Bronchial epithelial cell (primary cell): ENCODE data around the gene UNK. TPM values are rescaled to one million over a fixed set of nuclear protein-coding genes. Genes with fewer than 3 reads are reported as not detected.

ENCODE experiments used
- DNase-seq: peaks from one replicate; pipeline ENCODE4 v3.0.0-alpha.2; 2010; ENCODE audit warnings: low read depth
- FAIRE-seq: peaks from 2 replicates; lab custom pipeline; 2011; peaks lifted over from hg19 to GRCh38; lab: Jason Lieb, UNC
- H3K27me3 ChIP-seq: 2 replicates; pipeline ENCODE4 v1.5.1; 2011; ENCODE audit warnings: low read length; ENCODE audit not compliant: control insufficient read depth, insufficient read depth
- H3K36me3 ChIP-seq: 2 replicates; pipeline ENCODE4 v1.5.1; 2011; ENCODE audit warnings: low read length; ENCODE audit not compliant: control insufficient read depth, insufficient read depth
- H3K4me3 ChIP-seq: 2 replicates; pipeline ENCODE4 v1.5.1; 2011; ENCODE audit warnings: mild to moderate bottlenecking, low read depth, low read length, control low read depth
- CTCF ChIP-seq: IDR thresholded peaks from 2 replicates; pipeline ENCODE4 v1.5.1; 2011; ENCODE audit warnings: mild to moderate bottlenecking, moderate library complexity, low read length, control low read depth, inconsistent platforms; ENCODE audit not compliant: insufficient read depth, severe bottlenecking
- total RNA-seq: library from RNA; depleted of rRNA; stranded (reverse); fragments of >200 nt; gene quantifications from 2 replicates; pipeline ENCODE4 v1.2.1, GENCODE V29; 2014

The UNK gene
- total RNA-seq, 1 donor from 2014 or later = 10.8 TPM

GRCh38 chr17:75837899-75838298 lies 53.3 kb downstream of the UNK start:
- TF ChIP-seq CTCF = no peak

GRCh38 chr17:75838410-75838809 lies 53.8 kb downstream of the UNK start:
- no peak for TF ChIP-seq CTCF
- Histone ChIP-seq H3K4me3 (no peak overlapping the region), H3K27me3 (no peaks in the 10 kb centered on the region), H3K36me3 (peaks cover 9% of the 10 kb centered on the region)
- DNase-seq (no peak), FAIRE-seq (no peak)

More at GRCh38 chr17:75837899-75838298, 53.3 kb downstream of the UNK start:
- FAIRE-seq = no peak
- no peak for DNase-seq
- no peak overlapping the region for H3K4me3 ChIP-seq
- peaks cover 9% of the 10 kb centered on the region for H3K36me3 ChIP-seq
- no peaks in the 10 kb centered on the region for H3K27me3 ChIP-seq

GRCh38 chr17:75839942-75840798 lies 55.6 kb downstream of the UNK start:
- FAIRE-seq (no peak), DNase-seq (no peak)
- Histone ChIP-seq H3K36me3 (peaks cover 9% of the 10 kb centered on the region), H3K4me3 (no peak overlapping the region), H3K27me3 (no peaks in the 10 kb centered on the region)
- no peak for TF ChIP-seq CTCF

- DNase-seq = no peak
- no peak overlapping the region for H3K4me3 ChIP-seq
- TF ChIP-seq CTCF = no peak
- peaks cover 9% of the 10 kb centered on the region for H3K36me3 ChIP-seq
- FAIRE-seq = no peak
- no peaks in the 10 kb centered on the region for H3K27me3 ChIP-seq
Observed at GRCh38 chr17:75840799-75841164, 56.2 kb downstream of the UNK start.

- H3K27me3 ChIP-seq = no peaks in the 10 kb centered on the region
- no peak for TF ChIP-seq CTCF
- no peak for FAIRE-seq
- peaks cover 17% of the 10 kb centered on the region for H3K36me3 ChIP-seq
- H3K4me3 ChIP-seq = no peak overlapping the region
- DNase-seq = no peak
Observed at GRCh38 chr17:75842411-75842810, 57.8 kb downstream of the UNK start.
